GM23248 (cell line): ENCODE measurements around the gene CDC14A.

Source experiments
- EZH2 ChIP-seq: fragments of 200-600 bp; sonication (generic); IDR thresholded peaks from 2 replicates; pipeline ENCODE4 v1.6.1; 2018; ENCODE audit warnings: antibody characterized with exemption, mild to moderate bottlenecking; ENCODE audit not compliant: insufficient read depth, poor library complexity, severe bottlenecking
- EZH2phosphoT487 ChIP-seq: fragments of 200-600 bp; sonication (generic); IDR thresholded peaks from 2 replicates; pipeline ENCODE4 v1.6.1; 2018; ENCODE audit warnings: antibody characterized with exemption, moderate library complexity, mild to moderate bottlenecking, low read depth; ENCODE audit not compliant: insufficient read depth

- TF ChIP-seq EZH2 (no peak), EZH2phosphoT487 (no peak)
These were observed 107.2 kb downstream of the CDC14A start for GRCh38 chr1:100459358-100460114.
